Kidney glomerular epithelial cell (primary cell): ENCODE results near the gene GAPT.
A peak's percentile ranks its signal among the peaks of the same experiment; 100 is the strongest.

ENCODE experiments used
- DNase-seq: peaks from one replicate; lab custom pipeline; 2025; lab: John Stamatoyannopoulos, UW

The GAPT gene

DNA sequence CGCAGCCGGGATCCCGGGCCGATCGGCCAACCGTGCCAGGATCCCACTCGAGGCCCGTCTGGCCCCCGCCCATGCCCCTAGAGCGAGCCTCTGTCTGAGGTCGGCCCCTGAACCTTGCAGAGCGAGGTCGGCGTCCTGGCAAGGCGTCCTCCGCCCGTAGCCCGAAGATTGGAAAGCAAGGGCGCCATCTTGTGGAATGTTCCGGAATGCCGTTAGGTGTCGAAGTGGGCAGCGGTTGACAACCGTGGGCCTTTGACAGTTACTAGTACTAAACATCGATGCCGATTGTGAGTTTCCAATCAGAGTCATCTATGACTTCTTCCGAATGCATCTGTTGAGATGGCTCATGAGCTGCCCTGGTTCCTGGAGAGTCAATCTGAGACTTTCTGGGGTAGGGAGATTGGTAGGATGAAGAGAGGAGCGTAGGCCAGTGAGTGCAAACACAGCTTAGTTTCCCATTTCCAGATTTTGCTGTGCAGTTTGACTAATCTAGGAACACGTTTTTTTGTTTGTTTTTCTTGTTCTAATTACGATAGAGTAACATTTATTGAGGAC is 30.4 kb upstream of the GAPT start:
- DNase-seq = peak; percentile 83

GRCh38 chr5:58462154-58462553 is 29.1 kb upstream of the GAPT start:
- no peak for DNase-seq

DNA sequence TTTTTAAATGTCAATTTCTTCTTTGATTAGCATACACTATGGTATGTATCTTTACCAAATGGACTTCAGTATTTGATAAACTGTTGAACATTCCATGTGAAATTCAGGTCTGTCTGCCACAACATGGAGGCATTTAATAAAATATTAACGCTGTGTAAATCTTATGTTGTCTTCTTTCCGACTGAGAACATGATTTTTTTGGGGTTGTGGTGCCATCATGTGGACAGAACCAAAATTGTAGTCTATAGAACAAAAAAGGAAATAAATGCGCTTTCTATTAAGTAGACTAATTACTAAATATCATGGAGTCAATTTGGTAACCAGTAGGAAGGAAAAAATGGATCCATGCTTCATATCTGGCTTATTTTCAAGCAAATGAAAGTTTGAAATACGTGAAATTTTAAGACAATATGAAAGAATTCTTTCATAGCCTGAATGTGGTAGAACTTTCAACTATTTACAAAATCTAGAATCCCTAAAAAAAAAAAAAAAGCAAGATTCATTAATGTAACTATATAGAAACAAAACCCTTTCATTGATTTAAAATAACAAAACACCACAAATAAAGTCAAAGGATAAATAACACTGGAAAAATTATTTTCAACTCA is 28.5 kb upstream of the GAPT start:
- DNase-seq = peak; percentile 88

DNA sequence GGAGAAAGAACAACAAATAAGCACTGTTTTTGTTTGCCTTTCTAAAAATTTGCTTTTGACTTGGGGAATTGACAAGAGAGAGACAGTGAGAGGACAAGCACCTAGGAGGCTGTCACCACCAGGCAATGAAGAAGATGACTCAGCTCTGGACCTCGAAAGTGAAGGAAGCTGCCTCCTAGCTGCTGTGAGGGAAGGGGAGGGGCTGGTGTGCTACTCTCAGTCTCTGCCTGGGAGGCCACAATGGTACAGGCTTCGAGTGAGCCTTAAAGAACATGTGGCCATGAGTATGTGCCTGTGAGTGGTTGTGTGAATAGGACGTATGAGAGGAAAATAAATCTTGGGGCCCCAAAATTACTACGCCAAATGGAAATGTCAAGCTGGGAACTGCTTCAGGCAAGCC is 24.3 kb upstream of the GAPT start:
- peak; percentile 40 for DNase-seq

- no peak for DNase-seq
Observed at GRCh38 chr5:58469896-58470295, 21.3 kb upstream of the GAPT start.

DNA sequence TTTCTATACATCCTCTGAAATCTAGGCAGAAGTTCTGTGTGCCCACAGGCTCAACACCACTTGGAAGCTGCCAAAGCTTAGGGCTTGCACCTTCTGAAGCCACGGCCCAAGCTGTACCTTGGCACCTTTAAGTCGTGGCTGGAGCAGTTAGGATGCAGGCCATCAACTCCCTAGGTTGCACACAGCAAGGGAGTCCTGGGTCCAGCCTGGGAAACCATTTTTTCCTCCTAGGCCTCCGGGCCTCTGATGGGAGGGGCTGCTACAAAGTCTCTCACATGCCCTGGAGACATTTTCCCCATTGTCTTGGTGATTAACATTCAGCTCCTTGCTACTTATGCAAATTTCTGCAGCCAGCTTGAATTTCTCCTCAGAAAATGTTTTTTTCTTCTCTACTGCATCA is 15.8 kb upstream of the GAPT start:
- no peak for DNase-seq

DNA sequence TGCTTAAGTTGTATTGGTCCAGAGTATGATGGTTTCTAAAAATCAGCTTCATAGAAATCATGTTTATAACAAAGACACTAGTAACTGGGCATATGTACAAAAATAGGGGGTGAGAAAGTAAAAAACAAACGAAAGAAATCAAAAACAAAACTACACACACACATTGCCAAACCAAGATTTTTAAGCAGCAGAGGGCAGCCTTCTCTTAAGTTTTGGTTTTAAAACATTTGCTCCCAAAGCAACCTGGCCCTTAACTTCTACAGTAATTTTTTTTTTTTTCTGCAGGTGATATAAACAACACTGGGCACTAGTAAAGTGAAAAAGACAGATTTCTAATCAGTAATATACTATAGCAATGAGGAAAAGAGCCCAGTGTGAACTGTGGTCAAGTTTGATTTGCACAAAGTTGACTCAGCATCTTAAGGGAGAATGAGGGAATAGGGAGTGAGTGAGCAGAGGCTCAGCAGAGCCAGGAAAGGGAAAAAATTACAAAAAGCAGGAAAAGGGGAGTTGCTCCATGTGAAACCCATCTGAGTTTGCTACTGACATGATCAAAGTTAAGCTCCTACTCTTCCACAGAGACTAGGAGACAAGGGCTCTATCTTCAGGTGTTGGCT is 13.4 kb upstream of the GAPT start:
- no peak for DNase-seq

GRCh38 chr5:58481066-58481676 is 10.1 kb upstream of the GAPT start:
- no peak for DNase-seq

DNA sequence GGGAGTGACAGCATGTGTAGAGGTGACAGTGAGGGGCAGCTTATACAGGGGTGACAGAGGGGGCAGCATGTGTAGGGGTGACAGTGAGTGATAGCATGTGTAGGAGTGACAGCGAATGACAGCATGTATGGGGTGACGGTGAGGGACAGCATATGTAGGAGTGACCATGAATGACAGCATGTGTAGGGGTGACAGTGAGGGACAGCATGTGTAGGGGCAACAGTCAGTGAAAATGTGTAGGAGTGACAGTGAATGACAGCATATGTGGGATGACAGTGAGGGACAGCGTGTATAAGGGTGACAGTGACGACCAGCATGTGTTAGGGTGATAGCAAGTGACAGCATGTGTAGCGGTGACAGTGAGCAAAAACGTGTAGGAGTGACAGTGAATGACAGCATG is 9.4 kb upstream of the GAPT start:
- no peak for DNase-seq

DNA sequence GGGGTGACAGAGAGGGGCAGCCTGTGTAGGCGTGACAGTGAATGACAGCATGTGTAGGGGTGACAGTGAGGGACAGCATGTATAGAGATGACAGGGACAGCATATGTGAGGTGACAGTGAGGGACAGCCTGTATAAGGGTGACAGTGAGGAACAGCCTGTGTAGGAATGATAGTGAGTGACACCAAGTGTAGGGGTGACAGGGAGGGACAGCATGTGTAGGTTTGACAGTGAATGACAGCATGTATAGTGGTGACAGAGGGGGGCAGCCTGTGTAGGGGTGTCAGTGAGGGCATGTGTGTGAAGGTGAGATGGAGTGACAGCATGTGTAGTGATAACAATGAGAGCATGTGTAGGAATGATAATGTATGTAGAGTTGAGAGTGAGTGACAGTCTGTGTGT is 8.7 kb upstream of the GAPT start:
- no peak for DNase-seq

- no peak for DNase-seq
Observed at GRCh38 chr5:58484505-58484904, 6.7 kb upstream of the GAPT start.

DNA sequence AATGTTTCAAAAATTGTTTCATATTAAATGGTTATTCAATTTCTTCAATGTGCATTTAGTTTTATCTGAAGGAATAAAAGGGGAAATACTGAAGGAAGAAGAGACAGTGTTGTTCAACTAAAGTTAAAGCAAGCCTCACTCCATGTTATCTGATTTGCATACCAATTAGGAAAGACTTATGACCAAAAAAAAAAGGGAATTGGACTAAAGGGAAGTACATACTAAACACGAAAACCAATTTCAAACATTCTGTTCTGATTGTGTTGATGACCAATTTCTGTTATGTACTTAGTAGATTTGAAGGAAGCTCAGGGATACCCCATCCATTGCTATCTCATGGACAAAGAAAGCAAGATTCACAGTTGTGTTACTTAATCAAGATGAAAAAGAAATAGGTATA is 4.9 kb upstream of the GAPT start:
- DNase-seq = no peak

GRCh38 chr5:58490402-58491050 is 709 bp upstream of the GAPT start:
- no peak for DNase-seq

GRCh38 chr5:58493141-58493540 is 1.9 kb downstream of the GAPT start:
- no peak for DNase-seq

DNA sequence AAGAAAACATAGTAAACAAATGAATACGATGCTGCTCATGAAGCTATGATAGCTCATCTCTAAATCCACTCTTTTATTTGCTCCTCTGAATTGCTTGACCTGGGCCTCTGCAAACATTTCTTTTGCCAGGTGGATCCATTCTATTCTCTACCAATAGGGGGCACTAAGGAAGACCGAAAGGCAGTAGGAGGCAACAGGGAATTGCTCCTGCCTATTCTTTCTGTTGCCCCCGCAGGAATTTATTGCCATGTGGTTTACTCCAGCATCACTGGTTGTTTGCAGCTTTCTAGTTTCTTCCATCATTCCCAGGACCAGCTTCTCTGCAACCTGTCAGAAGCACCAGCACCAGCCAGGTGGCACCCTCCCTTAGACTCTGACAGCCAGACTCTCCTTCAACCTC is 5.3 kb downstream of the GAPT start:
- no peak for DNase-seq

GRCh38 chr5:58497386-58497785 is 6.2 kb downstream of the GAPT start:
- no peak for DNase-seq

- no peak for DNase-seq
Observed at GRCh38 chr5:58497921-58498320, 6.7 kb downstream of the GAPT start.

DNA sequence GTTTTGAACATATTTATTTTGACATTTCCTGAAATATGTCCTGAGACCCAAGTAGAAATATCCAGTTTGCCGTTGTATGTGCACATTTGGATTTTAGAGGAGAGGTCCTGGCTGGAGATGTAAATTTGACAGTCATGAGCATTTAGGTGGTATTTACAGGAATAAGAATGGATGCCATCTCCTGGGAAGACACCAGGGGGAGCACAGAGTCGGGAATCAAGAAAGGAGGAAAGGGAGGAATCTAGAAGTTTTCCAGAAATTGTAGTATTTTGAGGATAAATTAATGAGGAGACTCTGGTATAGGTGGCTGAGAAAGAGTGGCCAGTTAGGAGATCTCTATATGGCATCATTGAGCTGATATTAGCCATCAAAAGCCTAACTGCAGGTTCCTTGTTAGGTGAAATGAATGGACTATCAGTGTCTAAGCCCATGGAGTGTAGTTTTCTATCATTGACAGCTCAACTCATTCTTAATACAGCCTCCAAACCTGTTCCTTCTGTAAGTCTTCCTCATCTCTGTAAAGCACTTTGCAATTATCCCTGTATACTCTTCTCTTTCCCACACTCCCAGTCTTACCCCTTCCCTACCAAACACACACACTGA is 7.2 kb downstream of the GAPT start:
- DNase-seq = peak; percentile 30

GRCh38 chr5:58499231-58499630 is 8.0 kb downstream of the GAPT start:
- DNase-seq = no peak

DNA sequence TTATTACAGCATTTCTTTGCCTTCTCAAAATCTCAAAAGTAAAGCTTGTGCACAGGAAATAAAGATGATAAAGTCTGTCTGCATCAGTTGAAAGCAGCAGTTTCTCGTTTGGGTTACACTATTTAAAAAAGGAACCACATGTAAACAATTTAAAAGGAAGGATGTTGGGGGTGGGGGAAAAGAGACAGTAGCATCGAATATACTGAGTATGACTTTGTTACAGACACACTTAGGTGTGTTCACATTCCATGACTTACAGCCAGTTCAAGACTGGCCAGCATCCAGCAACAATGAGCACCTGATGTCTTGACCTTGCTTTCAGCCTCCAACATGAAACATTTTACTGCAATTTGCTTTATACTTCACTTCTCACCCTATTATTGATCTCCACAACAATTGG is 8.7 kb downstream of the GAPT start:
- DNase-seq = no peak

- DNase-seq = no peak
Observed at GRCh38 chr5:58501778-58502417, 10.7 kb downstream of the GAPT start.

DNA sequence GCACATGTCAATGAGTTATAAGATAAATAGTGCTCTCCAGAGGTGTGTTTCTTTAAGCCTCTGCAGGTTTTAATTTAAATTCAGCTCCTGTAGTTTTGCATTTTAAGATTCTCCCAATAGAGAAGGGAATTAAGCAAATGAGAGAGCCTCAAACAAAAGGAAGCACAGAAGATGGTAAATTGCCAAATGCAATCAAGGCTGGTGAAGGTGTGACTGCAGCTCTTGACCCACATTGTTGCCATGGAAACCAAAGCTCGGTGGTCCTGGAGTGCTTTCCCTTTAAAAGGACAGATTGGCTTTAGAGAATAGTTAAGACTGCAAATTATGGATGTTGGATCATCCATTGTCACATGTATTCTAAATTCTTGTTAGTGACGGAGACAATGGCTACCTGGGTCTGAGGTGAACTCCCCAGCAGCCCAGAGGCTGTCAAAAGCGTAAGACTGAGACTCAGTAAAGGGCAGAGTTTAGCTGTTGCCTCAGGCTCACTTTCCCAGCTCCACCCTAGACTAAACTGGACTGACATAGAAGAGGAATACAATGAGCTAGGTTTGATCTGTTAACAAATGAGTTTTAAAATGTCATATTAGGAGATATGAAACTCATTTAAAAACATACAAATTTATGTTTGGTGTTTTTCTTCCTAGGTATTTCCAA is 12.3 kb downstream of the GAPT start:
- no peak for DNase-seq
